C4-2B (cell line): Measurements from ENCODE around the gene HCAR2.

Source experiments
- ZFX ChIP-seq: fragments of 450-650 bp; IDR thresholded peaks from 2 replicates; pipeline ENCODE4 v1.6.1; 2017
- TF ChIP-seq, protein P1 (sequence below): fragments of 450-650 bp; conservative IDR thresholded peaks from 2 replicates; pipeline ENCODE4 v1.5.1; 2017; ENCODE audit warnings: mild to moderate bottlenecking

DNA sequence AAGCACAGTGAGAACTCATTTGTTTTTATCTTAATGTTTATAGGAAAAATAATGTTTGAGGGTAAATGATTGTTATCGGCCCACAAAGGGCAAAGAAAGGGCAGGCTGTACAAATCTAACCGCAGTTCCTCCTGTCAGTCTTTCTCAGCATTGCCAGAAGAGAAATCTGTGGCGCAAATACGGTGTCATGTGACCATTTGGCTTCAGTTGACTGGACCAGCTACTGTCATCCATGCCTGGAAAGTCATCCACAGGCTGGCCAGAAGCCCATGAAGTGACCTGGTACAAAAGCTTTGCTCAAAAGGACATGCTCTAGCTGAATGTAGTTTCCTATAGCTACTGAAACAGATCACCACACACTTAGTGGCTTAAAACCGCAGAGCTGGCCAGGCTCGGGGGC lies 43.6 kb downstream of the HCAR2 start:
- TF ChIP-seq, protein P1, sequence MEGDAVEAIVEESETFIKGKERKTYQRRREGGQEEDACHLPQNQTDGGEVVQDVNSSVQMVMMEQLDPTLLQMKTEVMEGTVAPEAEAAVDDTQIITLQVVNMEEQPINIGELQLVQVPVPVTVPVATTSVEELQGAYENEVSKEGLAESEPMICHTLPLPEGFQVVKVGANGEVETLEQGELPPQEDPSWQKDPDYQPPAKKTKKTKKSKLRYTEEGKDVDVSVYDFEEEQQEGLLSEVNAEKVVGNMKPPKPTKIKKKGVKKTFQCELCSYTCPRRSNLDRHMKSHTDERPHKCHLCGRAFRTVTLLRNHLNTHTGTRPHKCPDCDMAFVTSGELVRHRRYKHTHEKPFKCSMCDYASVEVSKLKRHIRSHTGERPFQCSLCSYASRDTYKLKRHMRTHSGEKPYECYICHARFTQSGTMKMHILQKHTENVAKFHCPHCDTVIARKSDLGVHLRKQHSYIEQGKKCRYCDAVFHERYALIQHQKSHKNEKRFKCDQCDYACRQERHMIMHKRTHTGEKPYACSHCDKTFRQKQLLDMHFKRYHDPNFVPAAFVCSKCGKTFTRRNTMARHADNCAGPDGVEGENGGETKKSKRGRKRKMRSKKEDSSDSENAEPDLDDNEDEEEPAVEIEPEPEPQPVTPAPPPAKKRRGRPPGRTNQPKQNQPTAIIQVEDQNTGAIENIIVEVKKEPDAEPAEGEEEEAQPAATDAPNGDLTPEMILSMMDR = no peak
- no peak for TF ChIP-seq ZFX
